ENCODE measurements around the gene BTRC.

BTRC gene

GRCh38 chr10:101567165-101568006 is 213.4 kb downstream of the BTRC start:
- DNase-seq (ENCODE audit: low spot score) = no peak

GRCh38 chr10:101568054-101568745 is 214.2 kb downstream of the BTRC start:
- DNase-seq (ENCODE audit: low spot score) = no peak

- no peak for DNase-seq (ENCODE audit: low spot score)
Observed at GRCh38 chr10:101569323-101569621, 215.3 kb downstream of the BTRC start.

- peak; percentile 77 for DNase-seq (ENCODE audit: low spot score)
Observed at GRCh38 chr10:101569622-101570427, 215.9 kb downstream of the BTRC start.

- DNase-seq (ENCODE audit: low spot score) = peak; percentile 24
Observed at GRCh38 chr10:101570428-101571270, 216.7 kb downstream of the BTRC start.

- DNase-seq (ENCODE audit: low spot score) = no peak
Observed at GRCh38 chr10:101571271-101571925, 217.4 kb downstream of the BTRC start.

- DNase-seq (ENCODE audit: low spot score) = no peak
Observed at GRCh38 chr10:101572126-101572525, 218.2 kb downstream of the BTRC start.

- no peak for DNase-seq (ENCODE audit: low spot score)
Observed at GRCh38 chr10:101572785-101573184, 218.8 kb downstream of the BTRC start.

GRCh38 chr10:101573885-101574753 is 220.2 kb downstream of the BTRC start:
- no peak for DNase-seq (ENCODE audit: low spot score)

- no peak for DNase-seq (ENCODE audit: low spot score)
Observed at GRCh38 chr10:101575091-101575490, 221.1 kb downstream of the BTRC start.

- no peak for DNase-seq (ENCODE audit: low spot score)
Observed at GRCh38 chr10:101575580-101576210, 221.7 kb downstream of the BTRC start.

GRCh38 chr10:101576211-101576863 is 222.4 kb downstream of the BTRC start:
- no peak for DNase-seq (ENCODE audit: low spot score)

- DNase-seq (ENCODE audit: low spot score) = no peak
Observed at GRCh38 chr10:101577121-101577871, 223.3 kb downstream of the BTRC start.

- DNase-seq (ENCODE audit: low spot score) = no peak
Observed at GRCh38 chr10:101578192-101578591, 224.2 kb downstream of the BTRC start.

GRCh38 chr10:101578803-101579515 is 225.0 kb downstream of the BTRC start:
- DNase-seq (ENCODE audit: low spot score) = no peak

- DNase-seq (ENCODE audit: low spot score) = no peak
Observed at GRCh38 chr10:101579516-101579870, 225.5 kb downstream of the BTRC start.

GRCh38 chr10:101580486-101581399 is 226.8 kb downstream of the BTRC start:
- DNase-seq (ENCODE audit: low spot score) = no peak

All from Ammon's horn (tissue), 1 donor.